Measurements from ENCODE around the gene SMC2.

Gene SMC2

DNA sequence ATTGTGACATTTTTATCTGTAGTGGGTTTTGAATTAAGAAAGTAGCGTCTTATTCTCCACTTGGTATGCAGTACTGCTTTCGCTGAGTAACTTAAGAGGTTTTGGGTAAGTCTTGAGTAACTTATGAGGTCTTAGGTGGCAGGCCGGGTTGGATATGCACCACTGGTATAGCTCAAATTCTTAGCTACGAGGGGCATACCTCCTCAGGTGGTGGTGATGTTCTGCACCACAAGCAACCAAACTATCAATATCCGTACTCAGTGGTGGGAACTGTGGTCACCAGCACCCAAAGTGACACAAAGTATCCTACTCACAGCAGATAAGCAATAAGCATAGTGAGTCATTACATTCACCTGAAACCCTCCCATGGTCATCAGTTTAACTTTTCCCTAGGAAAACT lies 13.7 kb downstream of the SMC2 start:
- no peak for DNase-seq

DNA sequence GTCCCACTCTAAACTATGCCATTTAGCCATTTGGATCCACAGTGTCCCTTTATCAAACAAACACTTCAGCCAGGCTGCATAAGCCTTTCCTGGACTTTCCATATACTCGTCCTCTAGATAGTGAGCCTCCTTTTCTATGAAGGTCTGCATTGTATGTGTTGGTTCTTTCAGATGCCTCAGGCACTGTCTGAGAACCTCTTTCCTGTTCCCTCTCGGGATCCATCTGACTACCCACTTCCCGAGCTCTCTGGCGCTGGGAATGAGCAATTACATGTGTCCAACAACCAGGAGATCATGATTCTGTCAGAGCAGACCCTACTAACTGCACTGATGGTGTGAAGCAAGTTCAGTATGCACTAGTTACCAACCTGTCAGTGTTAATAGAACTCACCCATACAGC lies 14.2 kb downstream of the SMC2 start:
- no peak for DNase-seq

DNA sequence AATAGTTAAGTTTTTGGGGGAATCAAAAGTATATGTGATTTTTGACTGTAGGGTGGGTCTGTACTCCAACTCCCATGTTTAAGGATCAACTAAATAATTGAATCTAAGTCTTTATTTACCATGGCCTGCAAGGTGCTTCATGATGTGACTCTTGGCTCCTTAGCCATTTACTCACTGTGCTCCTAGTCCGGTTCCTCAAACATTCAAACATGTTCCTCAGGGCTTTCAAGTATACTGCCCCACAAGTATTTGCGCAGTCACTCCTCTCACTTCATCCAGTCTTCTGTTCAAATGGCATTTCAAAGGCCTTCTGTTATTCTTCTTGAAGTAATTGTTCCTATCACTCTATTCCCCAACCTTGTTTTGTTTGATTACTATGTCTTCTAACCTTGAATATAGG lies 16.4 kb downstream of the SMC2 start:
- no peak for DNase-seq

DNA sequence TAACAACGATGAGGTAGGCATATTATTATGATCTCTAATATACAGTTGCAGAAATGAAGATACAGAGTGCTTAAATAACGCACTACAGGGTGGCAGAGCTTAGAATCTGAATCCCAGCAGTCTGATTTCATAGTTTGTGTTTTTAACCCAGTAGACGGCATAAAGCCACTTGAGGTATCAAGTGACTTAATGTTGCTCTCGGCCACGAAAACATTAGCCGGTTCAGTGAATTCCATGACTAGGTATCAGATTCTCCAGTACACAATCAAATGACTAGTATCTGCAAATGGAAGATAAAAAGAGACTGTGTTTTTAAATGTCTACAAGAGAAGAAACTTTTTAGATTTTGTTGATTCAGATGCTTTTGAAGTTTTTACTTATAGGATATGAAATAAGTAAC lies 24.8 kb downstream of the SMC2 start:
- DNase-seq: no peak

DNA sequence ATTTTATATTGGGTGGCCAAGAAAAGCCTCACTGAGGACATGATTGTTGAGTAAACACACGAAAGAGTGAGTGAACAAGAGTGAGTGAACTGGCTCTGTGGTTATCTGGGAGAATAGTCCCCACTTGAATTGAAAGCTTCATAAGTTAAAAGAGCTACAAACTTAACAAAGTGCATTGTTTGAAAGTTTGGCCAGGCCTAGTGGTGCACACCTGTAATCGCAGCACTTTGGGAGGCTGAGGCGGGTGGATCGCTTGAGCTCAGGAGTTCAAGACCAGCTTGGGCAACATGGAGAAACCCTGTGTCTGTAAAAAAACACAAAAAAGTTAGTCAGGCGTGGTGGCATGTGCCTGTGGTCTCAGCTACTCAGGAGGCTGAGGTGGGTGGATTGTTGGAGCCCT lies 26.9 kb downstream of the SMC2 start:
- DNase-seq: no peak

- DNase-seq: no peak
Observed at GRCh38 chr9:104138243-104138868, 44.2 kb downstream of the SMC2 start.

GRCh38 chr9:104142799-104143549 lies 48.9 kb downstream of the SMC2 start:
- no peak for DNase-seq

DNA sequence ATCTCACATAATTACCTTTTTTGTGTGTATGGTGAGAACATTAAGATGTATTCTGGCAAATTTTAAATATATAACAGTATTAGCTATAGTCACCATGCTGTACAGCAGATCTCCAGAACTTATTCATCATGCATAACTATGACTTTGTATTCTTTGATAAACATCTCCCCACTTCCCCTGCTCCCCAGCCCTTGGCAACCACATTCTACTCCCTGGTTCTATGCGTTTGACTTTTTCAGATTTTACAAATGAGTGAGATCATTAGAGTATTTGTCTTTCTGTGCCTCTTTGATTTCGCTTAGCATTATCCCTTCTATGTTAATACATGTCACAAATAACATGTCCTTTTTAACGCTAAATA lies 49.4 kb downstream of the SMC2 start:
- no peak for DNase-seq

GRCh38 chr9:104144336-104144735 lies 50.2 kb downstream of the SMC2 start:
- DNase-seq: no peak

- no peak for DNase-seq
Observed at GRCh38 chr9:104173067-104173466, 79.0 kb downstream of the SMC2 start.

DNA sequence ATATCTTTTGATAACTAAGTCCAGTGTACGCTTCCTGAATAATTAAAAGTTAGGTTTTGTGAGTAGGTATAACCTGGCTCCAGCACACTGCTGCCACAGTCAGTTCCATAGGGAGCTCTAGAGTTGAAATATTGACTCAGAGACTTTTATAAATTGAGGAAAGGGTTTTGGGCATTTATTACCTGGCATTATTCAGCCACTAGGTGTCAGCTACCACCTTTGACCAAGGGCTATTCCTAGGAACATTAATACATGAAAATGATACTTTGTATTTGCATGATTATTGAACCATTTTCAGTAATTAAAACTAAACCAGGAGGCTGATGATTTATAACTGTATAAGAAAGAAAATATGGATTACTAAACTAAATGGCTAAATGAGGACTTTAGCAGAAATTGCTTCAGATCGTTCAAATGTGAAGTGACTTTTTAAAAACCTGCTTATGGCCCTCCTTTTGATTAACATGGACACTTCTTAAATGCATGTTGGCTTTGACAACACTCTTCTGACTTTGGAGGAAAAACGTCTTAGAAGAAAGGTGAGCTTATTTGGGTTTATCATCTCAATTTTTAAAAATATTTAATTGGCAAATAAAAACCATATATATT lies 83.0 kb downstream of the SMC2 start:
- peak; percentile 46 for DNase-seq

GRCh38 chr9:104177676-104178075 lies 83.6 kb downstream of the SMC2 start:
- DNase-seq: no peak
